Measurements from ENCODE around the gene SERF1A. TPM values are rescaled to one million over a fixed set of nuclear protein-coding genes. Genes with fewer than 3 reads are reported as not detected.

SERF1A gene
- total and polyA plus RNA-seq, 3 donors from 2014 or later = 4.0 to 21.3 (median 9.6) TPM

Small RNA genes lying within 50 kb of the gene (small RNA-seq; reads per million reads assigned to genes)
- 0 reads per million in 2 donors for gene CDH12P1

Other genes starting within 250 kb of the SERF1A start
- gene SMN1, start 24.4 kb downstream of the SERF1A start, total RNA-seq = 10 to 100 TPM; 39.1 to 56.1 TPM
- 61.0 TPM for gene SMN1, start 24.4 kb downstream of the SERF1A start, polyA plus RNA-seq (ENCODE audit: insufficient read depth, low read depth, low replicate concordance)
- 10 to 100 TPM; 29.0 to 45.9 TPM for gene NAIP, start 124.7 kb downstream of the SERF1A start, total RNA-seq
- gene NAIP, start 124.7 kb downstream of the SERF1A start, polyA plus RNA-seq (ENCODE audit: insufficient read depth, low read depth, low replicate concordance) = 22.3 TPM
- 10 to 100 TPM; 19.8 to 53.6 TPM for gene GTF2H2, start 167.0 kb downstream of the SERF1A start, total RNA-seq
- 14.2 TPM for gene GTF2H2, start 167.0 kb downstream of the SERF1A start, polyA plus RNA-seq (ENCODE audit: insufficient read depth, low read depth, low replicate concordance)

Data from testis (tissue), 3 donors.